ENCODE results near the gene NEUROD1.
A peak's percentile ranks its signal among the peaks of the same experiment; 100 is the strongest.

Gene NEUROD1

DNA sequence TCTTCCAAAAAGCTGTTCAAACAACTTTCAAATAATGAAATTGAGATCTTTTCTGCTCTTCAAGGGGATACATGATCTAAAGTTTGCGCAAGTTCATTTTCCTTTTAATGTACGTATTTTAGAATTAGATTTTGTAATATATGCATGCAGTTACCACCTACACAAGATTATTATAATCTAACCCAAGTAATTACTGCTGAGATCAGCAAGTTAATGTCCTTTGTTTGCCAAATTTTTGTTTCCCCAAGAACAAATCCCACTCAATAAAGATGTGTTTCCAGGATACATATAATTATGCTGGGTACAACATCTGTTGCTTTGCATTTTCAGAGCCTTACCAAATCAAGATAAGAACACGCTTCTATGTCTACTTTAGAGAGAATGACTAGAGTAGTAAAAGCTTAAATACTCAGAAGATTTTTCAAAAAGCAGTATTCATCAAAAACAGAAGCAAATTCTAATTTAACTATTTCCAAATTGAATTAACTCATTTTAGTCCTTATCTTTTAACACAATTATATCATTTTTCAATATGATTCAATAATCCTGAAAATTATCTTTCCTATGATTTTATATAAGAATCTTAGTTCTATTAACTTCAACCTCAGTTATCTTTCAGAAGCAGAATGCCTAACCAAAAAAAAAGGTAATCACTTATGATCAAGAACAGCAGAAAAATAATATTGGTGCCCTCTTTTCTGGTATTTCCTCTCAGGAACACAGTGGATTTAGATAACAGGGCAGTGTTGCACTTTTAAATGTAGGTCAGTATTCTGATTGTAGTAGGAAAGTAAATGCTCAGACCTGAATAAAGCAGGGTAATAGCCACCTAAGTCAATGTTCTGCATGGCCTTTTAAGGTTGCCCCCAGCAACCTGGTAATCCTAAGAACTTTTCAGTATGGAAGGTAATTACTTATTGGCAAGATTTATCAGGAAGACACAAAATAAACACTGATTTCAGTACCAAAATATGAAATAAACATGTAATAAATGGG, 51.4 kb downstream of the NEUROD1 start:
- CTCF ChIA-PET = no interaction called here
- TF ChIP-seq, protein P1, sequence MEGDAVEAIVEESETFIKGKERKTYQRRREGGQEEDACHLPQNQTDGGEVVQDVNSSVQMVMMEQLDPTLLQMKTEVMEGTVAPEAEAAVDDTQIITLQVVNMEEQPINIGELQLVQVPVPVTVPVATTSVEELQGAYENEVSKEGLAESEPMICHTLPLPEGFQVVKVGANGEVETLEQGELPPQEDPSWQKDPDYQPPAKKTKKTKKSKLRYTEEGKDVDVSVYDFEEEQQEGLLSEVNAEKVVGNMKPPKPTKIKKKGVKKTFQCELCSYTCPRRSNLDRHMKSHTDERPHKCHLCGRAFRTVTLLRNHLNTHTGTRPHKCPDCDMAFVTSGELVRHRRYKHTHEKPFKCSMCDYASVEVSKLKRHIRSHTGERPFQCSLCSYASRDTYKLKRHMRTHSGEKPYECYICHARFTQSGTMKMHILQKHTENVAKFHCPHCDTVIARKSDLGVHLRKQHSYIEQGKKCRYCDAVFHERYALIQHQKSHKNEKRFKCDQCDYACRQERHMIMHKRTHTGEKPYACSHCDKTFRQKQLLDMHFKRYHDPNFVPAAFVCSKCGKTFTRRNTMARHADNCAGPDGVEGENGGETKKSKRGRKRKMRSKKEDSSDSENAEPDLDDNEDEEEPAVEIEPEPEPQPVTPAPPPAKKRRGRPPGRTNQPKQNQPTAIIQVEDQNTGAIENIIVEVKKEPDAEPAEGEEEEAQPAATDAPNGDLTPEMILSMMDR (IDR thresholded peaks at IDR 0.05; ENCODE audit: insufficient read depth, low read length, missing control alignments) = no peak
- no peak overlapping the region for H3K4me3 ChIP-seq (ENCODE audit: low read depth, low read length)
- no peak for DNase-seq (ENCODE audit: low read depth, low spot score)
- POLR2A ChIA-PET = no interaction called here

DNA sequence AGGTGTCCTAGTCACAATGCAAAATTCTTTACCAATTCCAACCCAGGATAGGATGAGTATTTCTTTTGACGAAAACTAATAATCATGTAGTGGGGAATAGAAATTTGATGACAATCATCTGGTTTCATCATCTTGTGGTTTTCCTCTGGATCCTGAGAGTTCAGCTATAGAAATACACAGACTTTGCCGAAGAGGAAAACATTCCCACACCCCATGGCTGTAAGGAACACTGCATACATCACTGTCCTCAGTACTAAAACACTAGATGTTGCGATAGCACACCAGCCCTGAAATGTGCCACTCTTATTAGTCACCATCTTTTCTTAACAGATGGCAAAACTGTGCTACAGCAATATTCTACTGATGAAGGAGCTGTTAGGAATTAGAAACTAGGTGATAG, 52.8 kb downstream of the NEUROD1 start:
- peak; percentile 0 for DNase-seq (ENCODE audit: low read depth, low spot score)
- TF ChIP-seq, protein P1 (IDR thresholded peaks at IDR 0.05; ENCODE audit: insufficient read depth, low read length, missing control alignments) = no peak
- H3K4me3 ChIP-seq (ENCODE audit: low read depth, low read length) = no peak overlapping the region
- POLR2A ChIA-PET = no interaction called here
- CTCF ChIA-PET = no interaction called here

DNA sequence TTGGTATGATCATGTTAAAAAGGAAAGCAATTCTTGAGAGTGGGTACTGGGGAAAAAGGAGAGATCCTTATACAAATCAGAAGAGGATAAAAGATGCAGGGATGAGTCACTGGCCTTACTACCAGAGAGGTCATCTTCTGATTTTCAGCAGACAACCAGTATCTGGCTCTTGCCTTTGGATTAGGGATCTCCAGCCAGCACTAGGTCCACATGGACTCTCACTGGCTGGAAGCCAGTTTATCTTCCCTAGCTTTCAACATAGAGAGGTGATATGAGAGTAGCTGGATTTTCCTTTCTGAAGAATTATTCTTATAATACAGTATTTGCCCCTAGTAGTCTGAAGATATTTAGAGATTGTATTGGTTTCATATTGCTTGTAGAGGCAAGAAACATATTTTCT, 53.6 kb downstream of the NEUROD1 start:
- DNase-seq (ENCODE audit: low read depth, low spot score) = no peak
- CTCF ChIA-PET = no interaction called here
- POLR2A ChIA-PET = no interaction called here
- TF ChIP-seq, protein P1 (IDR thresholded peaks at IDR 0.05; ENCODE audit: insufficient read depth, low read length, missing control alignments) = no peak
- H3K4me3 ChIP-seq (ENCODE audit: low read depth, low read length) = no peak overlapping the region

All from AG04449 (cell line).